Endothelial cell of umbilical vein (primary cell): Measurements from ENCODE around the gene IGSF23.
"Not testable (repeated sequence)": the region's sequence is repeated elsewhere in the genome, so short reads cannot be mapped to it uniquely, and the experiment has no call there.

Experiments used
- CTCF ChIP-seq, 2 donors: IDR thresholded peaks; 1 replicate in 1 of 2; 2 replicates in 1 of 2; pipeline ENCODE4 v1.5.1; 2011; ENCODE audit warnings: low read length in 2 of 2, mild to moderate bottlenecking in 2 of 2, moderate library complexity in 2 of 2, control low read depth in 1 of 2, inconsistent platforms in 1 of 2, low read depth in 1 of 2; ENCODE audit not compliant: insufficient read depth in 1 of 2; ENCODE audit errors: extremely low read depth in 1 of 2
- EZH2 ChIP-seq: IDR thresholded peaks from 2 replicates; pipeline ENCODE4 v1.6.1; 2012; ENCODE audit warnings: borderline replicate concordance, low read depth, mild to moderate bottlenecking, moderate library complexity, low read length, inconsistent platforms; ENCODE audit not compliant: severe bottlenecking
- FOS ChIP-seq: IDR thresholded peaks from 2 replicates; pipeline ENCODE4 v1.6.1; 2011; ENCODE audit warnings: mild to moderate bottlenecking, low read length, moderate library complexity, borderline replicate concordance; ENCODE audit not compliant: insufficient read depth
- GATA2 ChIP-seq: IDR thresholded peaks from 2 replicates; pipeline ENCODE4 v1.7.0; 2011; ENCODE audit warnings: low read depth, mild to moderate bottlenecking, moderate library complexity, mixed read lengths, low read length; ENCODE audit not compliant: insufficient read length, insufficient read depth
- JUN ChIP-seq: IDR thresholded peaks from 2 replicates; pipeline ENCODE4 v1.6.1; 2011; ENCODE audit warnings: borderline replicate concordance, low read depth; ENCODE audit not compliant: insufficient read length, insufficient read depth
- MAX ChIP-seq: IDR thresholded peaks from 2 replicates; pipeline ENCODE4 v1.6.1; 2011; ENCODE audit not compliant: insufficient read depth, insufficient read length
- MYC ChIP-seq: IDR thresholded peaks from one replicate; pipeline ENCODE4 v1.6.1; 2011; ENCODE audit warnings: mild to moderate bottlenecking, low read depth, low read length
- POLR2A ChIP-seq: IDR thresholded peaks from 2 replicates; pipeline ENCODE4 v1.6.1; 2012; ENCODE audit warnings: low read depth, mild to moderate bottlenecking, control low read depth, low read length
- POLR2AphosphoS5 ChIP-seq: IDR thresholded peaks from 2 replicates; pipeline ENCODE4 v1.6.1; 2012; ENCODE audit warnings: low read depth, mild to moderate bottlenecking, control low read depth, low read length, moderate library complexity; ENCODE audit not compliant: insufficient read depth

GRCh38 chr19:44634058-44634457 is 20.7 kb downstream of the IGSF23 start:
- TF ChIP-seq EZH2; POLR2A; CTCF (IDR thresholded peaks at IDR 0.05; ENCODE audit: extremely low read depth in 1 of 2, insufficient read depth in 1 of 2, low read depth in 1 of 2, low read length in 2 of 2); MAX; POLR2AphosphoS5; MYC; GATA2; JUN; FOS: not testable (repeated sequence)
